Measurements from ENCODE around the gene OR1N1. TPM values are rescaled to one million over a fixed set of nuclear protein-coding genes. Genes with fewer than 3 reads are reported as not detected.
"Not testable (repeated sequence)": the region's sequence is repeated elsewhere in the genome, so short reads cannot be mapped to it uniquely, and the experiment has no call there.

Gene OR1N1
- total and polyA plus RNA-seq, 5 donors from 2014 or later: not detected

DNA sequence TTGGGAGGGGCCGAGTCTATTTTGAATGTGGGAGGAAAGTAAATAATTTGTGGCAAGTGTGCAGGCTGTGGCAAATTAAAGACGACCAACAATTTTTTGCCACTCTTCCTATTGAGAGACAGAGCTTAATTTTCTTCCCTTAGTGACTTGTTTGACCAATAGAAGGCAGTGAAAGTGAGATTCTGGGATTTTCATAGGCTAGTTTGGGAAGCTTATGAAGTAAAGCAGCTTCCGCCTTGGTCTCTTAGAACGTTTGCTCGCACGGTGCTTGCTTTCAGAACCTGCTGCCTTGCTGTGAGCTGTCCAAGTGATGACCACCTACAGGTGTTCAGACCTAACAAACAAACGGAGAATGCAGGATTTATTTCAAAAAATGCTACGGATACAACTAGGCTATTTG, 19.1 kb upstream of the OR1N1 start:
- no peak overlapping the region for H3K27ac ChIP-seq (ENCODE audit: insufficient read depth, low read length, poor library complexity, severe bottlenecking)

DNA sequence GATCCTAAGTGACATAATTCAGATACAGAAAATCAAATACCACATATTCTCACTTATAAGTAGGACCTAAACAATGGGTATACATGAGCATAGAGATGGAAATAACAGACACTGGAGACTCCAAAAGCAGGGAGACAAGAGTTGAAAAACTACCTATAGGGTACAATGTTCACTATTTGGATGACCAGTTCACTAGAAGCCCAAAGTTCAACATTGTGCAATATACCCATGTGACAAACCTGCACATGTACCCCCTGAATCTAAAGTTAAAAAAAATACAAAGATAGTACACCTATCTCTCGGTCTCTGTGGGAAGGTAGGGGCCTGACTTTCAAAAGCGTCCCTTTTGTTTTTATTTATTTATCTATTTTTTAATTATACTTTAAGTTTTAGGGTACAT, 11.7 kb upstream of the OR1N1 start:
- H3K36me3 Mint-ChIP-seq: no peaks in the 10 kb centered on the region
- H3K4me3 Mint-ChIP-seq: no peak overlapping the region

More for the DNA sequence above, 19.1 kb upstream of the OR1N1 start:
- H3K27me3 Mint-ChIP-seq: peaks cover 13% of the 10 kb centered on the region
- no peaks in the 10 kb centered on the region for H3K36me3 Mint-ChIP-seq
- H3K27ac Mint-ChIP-seq: no peak overlapping the region
- DNase-seq: no peak
- Histone ChIP-seq H3K4me1 (ENCODE audit: control insufficient read depth, insufficient read depth, low read length, poor library complexity, severe bottlenecking) (no peaks in the 10 kb centered on the region), H3K9me3 (ENCODE audit: control insufficient read depth in 2 of 2, low read length in 2 of 2) (no peaks in the 10 kb centered on the region), H3K36me3 (ENCODE audit: control insufficient read depth, insufficient read depth, low read length) (no peaks in the 10 kb centered on the region), H3K27me3 (ENCODE audit: control insufficient read depth, insufficient read depth, low read length) (peaks cover 6% of the 10 kb centered on the region), H3K4me3 (ENCODE audit: low read depth, low read length) (no peak overlapping the region)
- no peak for ATAC-seq (ENCODE audit: low read depth in 2 of 2)
- H3K9me3 Mint-ChIP-seq: peaks cover 0 to 4% (median 0%) of the 10 kb centered on the region in 7 donors
- H3K4me3 Mint-ChIP-seq: no peak overlapping the region
- no peaks in the 10 kb centered on the region for H3K4me1 Mint-ChIP-seq

DNA sequence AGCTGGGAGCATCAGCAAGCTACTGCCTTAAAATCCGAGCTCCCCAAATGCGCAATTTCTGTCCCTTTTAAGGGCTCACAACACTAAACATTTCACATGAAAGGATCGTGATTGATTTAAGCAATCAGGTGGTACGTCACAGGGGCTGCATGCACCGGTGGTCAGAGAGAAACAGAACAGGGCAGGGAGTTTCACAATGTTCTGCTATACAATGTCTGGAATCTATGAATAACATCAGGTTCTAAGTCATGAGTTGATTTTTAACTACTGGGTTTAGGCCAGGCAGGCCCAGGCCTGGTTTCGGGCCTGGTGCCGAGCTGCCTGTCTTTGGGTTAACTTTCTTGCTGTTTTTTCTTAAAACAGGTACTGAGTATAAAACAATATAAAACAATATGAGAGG, 10.0 kb upstream of the OR1N1 start:
- H3K27ac Mint-ChIP-seq; H3K4me1 Mint-ChIP-seq; ATAC-seq (ENCODE audit: low read depth in 2 of 2); H3K4me3 Mint-ChIP-seq; H3K4me3 ChIP-seq (ENCODE audit: low read depth, low read length); H3K9me3 Mint-ChIP-seq; H3K36me3 ChIP-seq (ENCODE audit: control insufficient read depth, insufficient read depth, low read length); H3K27me3 Mint-ChIP-seq; H3K27me3 ChIP-seq (ENCODE audit: control insufficient read depth, insufficient read depth, low read length); DNase-seq; H3K36me3 Mint-ChIP-seq; H3K27ac ChIP-seq (ENCODE audit: insufficient read depth, low read length, poor library complexity, severe bottlenecking); H3K4me1 ChIP-seq (ENCODE audit: control insufficient read depth, insufficient read depth, low read length, poor library complexity, severe bottlenecking); H3K9me3 ChIP-seq (ENCODE audit: control insufficient read depth in 2 of 2, low read length in 2 of 2): not testable (repeated sequence)

More for the DNA sequence above, 11.7 kb upstream of the OR1N1 start:
- no peaks in the 10 kb centered on the region for H3K9me3 ChIP-seq (ENCODE audit: control insufficient read depth in 2 of 2, low read length in 2 of 2)
- no peak for DNase-seq
- H3K4me1 Mint-ChIP-seq: no peaks in the 10 kb centered on the region
- no peaks in the 10 kb centered on the region for H3K36me3 ChIP-seq (ENCODE audit: control insufficient read depth, insufficient read depth, low read length)
- no peak for ATAC-seq (ENCODE audit: low read depth in 2 of 2)
- no peaks in the 10 kb centered on the region for H3K27me3 ChIP-seq (ENCODE audit: control insufficient read depth, insufficient read depth, low read length)
- peaks cover 0 to 6% (median 0%) of the 10 kb centered on the region in 7 donors for H3K9me3 Mint-ChIP-seq
- no peak overlapping the region for H3K4me3 ChIP-seq (ENCODE audit: low read depth, low read length)
- H3K27ac ChIP-seq (ENCODE audit: insufficient read depth, low read length, poor library complexity, severe bottlenecking): no peak overlapping the region
- no peaks in the 10 kb centered on the region for H3K4me1 ChIP-seq (ENCODE audit: control insufficient read depth, insufficient read depth, low read length, poor library complexity, severe bottlenecking)
- no peak overlapping the region for H3K27ac Mint-ChIP-seq
- peaks cover 8% of the 10 kb centered on the region for H3K27me3 Mint-ChIP-seq

DNA sequence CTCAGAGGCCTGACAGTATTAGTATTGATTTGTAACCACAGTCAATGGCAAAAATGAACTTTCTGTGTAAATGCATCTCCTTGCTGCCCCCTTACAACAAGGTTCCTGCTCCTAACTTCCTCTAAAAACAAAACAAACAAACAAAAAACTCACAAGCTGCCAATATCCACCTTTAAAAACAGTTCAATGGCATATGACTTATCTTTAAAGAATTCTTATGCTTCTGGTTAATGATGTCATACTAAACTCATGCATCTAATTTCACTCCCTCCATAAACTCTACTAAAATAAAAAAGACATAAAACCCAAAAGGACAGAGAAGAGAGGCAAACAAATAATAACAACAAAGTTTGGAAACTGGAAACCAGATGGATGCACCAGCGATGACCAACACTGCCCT, 9.0 kb upstream of the OR1N1 start:
- no peak for DNase-seq
- no peak overlapping the region for H3K4me3 ChIP-seq (ENCODE audit: low read depth, low read length)
- Mint-ChIP-seq H3K9me3 (peaks cover 0 to 5% (median 0%) of the 10 kb centered on the region in 7 donors), H3K27ac (no peak overlapping the region), H3K27me3 (peaks cover 2% of the 10 kb centered on the region), H3K4me3 (no peak overlapping the region), H3K36me3 (no peaks in the 10 kb centered on the region), H3K4me1 (no peaks in the 10 kb centered on the region)
- H3K9me3 ChIP-seq (ENCODE audit: control insufficient read depth in 2 of 2, low read length in 2 of 2): no peaks in the 10 kb centered on the region
- ATAC-seq (ENCODE audit: low read depth in 2 of 2): no peak
- no peaks in the 10 kb centered on the region for H3K27me3 ChIP-seq (ENCODE audit: control insufficient read depth, insufficient read depth, low read length)
- no peaks in the 10 kb centered on the region for H3K36me3 ChIP-seq (ENCODE audit: control insufficient read depth, insufficient read depth, low read length)
- H3K27ac ChIP-seq (ENCODE audit: insufficient read depth, low read length, poor library complexity, severe bottlenecking): no peak overlapping the region
- H3K4me1 ChIP-seq (ENCODE audit: control insufficient read depth, insufficient read depth, low read length, poor library complexity, severe bottlenecking): no peaks in the 10 kb centered on the region

DNA sequence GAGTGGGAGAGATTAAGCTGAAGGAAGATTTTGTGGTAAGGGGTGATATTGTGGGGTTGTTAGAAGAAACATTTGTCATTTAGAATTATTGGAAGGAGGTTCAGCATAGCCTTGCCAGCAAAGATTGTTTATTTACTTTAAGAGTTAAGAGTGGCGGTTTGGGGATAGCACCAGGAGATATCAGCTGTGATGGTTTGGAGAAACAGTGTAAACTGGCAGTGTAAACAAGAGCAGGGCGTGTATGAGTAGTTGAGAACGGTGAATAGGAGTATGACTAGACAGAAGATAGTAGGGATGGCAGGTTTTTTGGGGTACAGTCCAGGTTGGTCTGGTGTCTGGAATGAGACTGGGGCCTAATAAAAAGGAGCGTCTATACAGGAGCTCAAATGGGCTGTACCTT, 4.1 kb upstream of the OR1N1 start:
- H3K4me1 Mint-ChIP-seq; H3K36me3 Mint-ChIP-seq; H3K4me1 ChIP-seq (ENCODE audit: control insufficient read depth, insufficient read depth, low read length, poor library complexity, severe bottlenecking); H3K9me3 Mint-ChIP-seq; H3K9me3 ChIP-seq (ENCODE audit: control insufficient read depth in 2 of 2, low read length in 2 of 2); H3K36me3 ChIP-seq (ENCODE audit: control insufficient read depth, insufficient read depth, low read length); ATAC-seq (ENCODE audit: low read depth in 2 of 2); DNase-seq; H3K27ac Mint-ChIP-seq; H3K4me3 Mint-ChIP-seq; H3K4me3 ChIP-seq (ENCODE audit: low read depth, low read length); H3K27me3 ChIP-seq (ENCODE audit: control insufficient read depth, insufficient read depth, low read length); H3K27me3 Mint-ChIP-seq; H3K27ac ChIP-seq (ENCODE audit: insufficient read depth, low read length, poor library complexity, severe bottlenecking): not testable (repeated sequence)

DNA sequence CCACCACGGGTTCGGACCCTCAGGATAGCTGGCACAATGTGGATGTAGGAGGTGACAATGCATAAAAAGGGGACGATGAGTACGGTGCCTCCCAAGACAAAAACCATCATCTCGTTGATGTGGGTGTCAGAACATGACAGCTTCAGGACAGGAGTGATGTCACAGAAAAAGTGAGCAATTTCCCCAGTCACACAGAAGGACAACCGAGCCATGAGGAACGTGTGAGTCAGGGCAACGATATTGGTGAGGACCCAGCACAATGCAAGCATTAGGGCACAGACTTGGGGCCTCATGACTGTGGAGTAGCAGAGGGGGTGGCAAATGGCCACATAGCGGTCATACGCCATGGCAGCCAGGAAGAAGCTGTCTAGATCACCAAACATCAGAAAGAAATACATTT, 491 bp downstream of the OR1N1 start:
- H3K27me3 Mint-ChIP-seq: peaks cover 5% of the 10 kb centered on the region
- no peaks in the 10 kb centered on the region for H3K36me3 Mint-ChIP-seq
- H3K4me1 Mint-ChIP-seq: no peaks in the 10 kb centered on the region
- no peaks in the 10 kb centered on the region for H3K9me3 ChIP-seq (ENCODE audit: control insufficient read depth in 2 of 2, low read length in 2 of 2)
- H3K27ac Mint-ChIP-seq: no peak overlapping the region
- no peaks in the 10 kb centered on the region for H3K4me1 ChIP-seq (ENCODE audit: control insufficient read depth, insufficient read depth, low read length, poor library complexity, severe bottlenecking)
- no peak overlapping the region for H3K4me3 Mint-ChIP-seq
- no peak overlapping the region for H3K4me3 ChIP-seq (ENCODE audit: low read depth, low read length)
- no peak overlapping the region for H3K27ac ChIP-seq (ENCODE audit: insufficient read depth, low read length, poor library complexity, severe bottlenecking)
- ATAC-seq (ENCODE audit: low read depth in 2 of 2) (no peak), DNase-seq (no peak)
- H3K9me3 Mint-ChIP-seq: peaks cover 0 to 3% (median 0%) of the 10 kb centered on the region in 7 donors
- H3K36me3 ChIP-seq (ENCODE audit: control insufficient read depth, insufficient read depth, low read length): no peaks in the 10 kb centered on the region
- H3K27me3 ChIP-seq (ENCODE audit: control insufficient read depth, insufficient read depth, low read length): peaks cover 8% of the 10 kb centered on the region

DNA sequence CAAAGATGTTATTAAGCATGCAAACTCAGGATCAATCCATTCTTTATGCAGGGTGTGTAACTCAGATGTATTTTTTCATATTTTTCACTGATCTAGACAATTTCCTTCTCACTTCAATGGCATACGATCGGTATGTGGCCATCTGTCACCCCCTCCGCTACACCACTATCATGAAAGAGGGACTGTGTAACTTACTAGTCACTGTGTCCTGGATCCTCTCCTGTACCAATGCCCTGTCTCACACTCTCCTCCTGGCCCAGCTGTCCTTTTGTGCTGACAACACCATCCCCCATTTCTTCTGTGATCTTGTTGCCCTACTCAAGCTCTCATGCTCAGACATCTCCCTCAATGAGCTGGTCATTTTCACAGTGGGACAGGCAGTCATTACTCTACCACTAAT, 7.7 kb downstream of the OR1N1 start:
- no peak overlapping the region for H3K27ac ChIP-seq (ENCODE audit: insufficient read depth, low read length, poor library complexity, severe bottlenecking)
- peaks cover 8% of the 10 kb centered on the region for H3K27me3 Mint-ChIP-seq
- no peak overlapping the region for H3K4me3 Mint-ChIP-seq
- peaks cover 0 to 3% (median 0%) of the 10 kb centered on the region in 7 donors for H3K9me3 Mint-ChIP-seq
- H3K36me3 Mint-ChIP-seq: no peaks in the 10 kb centered on the region
- no peak overlapping the region for H3K4me3 ChIP-seq (ENCODE audit: low read depth, low read length)
- H3K36me3 ChIP-seq (ENCODE audit: control insufficient read depth, insufficient read depth, low read length): no peaks in the 10 kb centered on the region
- H3K27ac Mint-ChIP-seq: no peak overlapping the region
- H3K9me3 ChIP-seq (ENCODE audit: control insufficient read depth in 2 of 2, low read length in 2 of 2): no peaks in the 10 kb centered on the region
- DNase-seq (no peak), ATAC-seq (ENCODE audit: low read depth in 2 of 2) (no peak)
- H3K4me1 Mint-ChIP-seq: no peaks in the 10 kb centered on the region
- H3K27me3 ChIP-seq (ENCODE audit: control insufficient read depth, insufficient read depth, low read length): peaks cover 9% of the 10 kb centered on the region
- H3K4me1 ChIP-seq (ENCODE audit: control insufficient read depth, insufficient read depth, low read length, poor library complexity, severe bottlenecking): no peaks in the 10 kb centered on the region

DNA sequence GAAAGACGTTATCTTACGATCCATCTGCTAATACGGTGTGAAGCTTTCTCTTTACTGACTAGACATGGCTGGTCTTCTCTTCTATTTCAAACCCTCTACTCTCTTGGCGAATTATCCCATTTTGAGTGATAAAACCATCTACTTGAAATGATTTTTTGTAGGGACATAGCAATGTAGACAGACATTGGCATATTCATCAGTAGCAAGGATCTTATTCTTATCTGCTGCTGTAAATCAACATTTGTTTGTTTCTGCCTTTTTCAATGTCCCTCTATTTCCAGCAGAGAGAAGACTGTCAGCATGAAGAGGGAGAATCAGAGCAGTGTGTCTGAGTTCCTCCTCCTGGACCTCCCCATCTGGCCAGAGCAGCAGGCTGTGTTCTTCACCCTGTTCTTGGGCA, 8.3 kb downstream of the OR1N1 start, which contains the start of gene OR1J4:
OR1J4 (plus strand) TSS at position 301 of the 400 bp plus-strand sequence; CDS start at position 301, 0 bp downstream.
- Mint-ChIP-seq H3K27ac (no peak within 1 kb of the TSS), H3K36me3 (no peaks in the 10 kb centered on the region), H3K9me3 (peaks cover 0 to 3% (median 0%) of the 10 kb centered on the region in 7 donors)

More for the DNA sequence above, 8.3 kb downstream of the OR1N1 start, which contains the start of gene OR1J4:
- no peak within 1 kb of the TSS for H3K27ac ChIP-seq (ENCODE audit: insufficient read depth, low read length, poor library complexity, severe bottlenecking)
- H3K27me3 ChIP-seq (ENCODE audit: control insufficient read depth, insufficient read depth, low read length): peaks cover 9% of the 10 kb centered on the region
- H3K36me3 ChIP-seq (ENCODE audit: control insufficient read depth, insufficient read depth, low read length): no peaks in the 10 kb centered on the region
- no peak for DNase-seq
- peaks cover 8% of the 10 kb centered on the region for H3K27me3 Mint-ChIP-seq
- no peaks in the 10 kb centered on the region for H3K4me1 ChIP-seq (ENCODE audit: control insufficient read depth, insufficient read depth, low read length, poor library complexity, severe bottlenecking)
- no peak within 1 kb of the TSS for H3K4me3 ChIP-seq (ENCODE audit: low read depth, low read length)
- no peaks in the 10 kb centered on the region for H3K4me1 Mint-ChIP-seq
- no peaks in the 10 kb centered on the region for H3K9me3 ChIP-seq (ENCODE audit: control insufficient read depth in 2 of 2, low read length in 2 of 2)
- ATAC-seq (ENCODE audit: low read depth in 2 of 2): no peak
- H3K4me3 Mint-ChIP-seq: no peak within 1 kb of the TSS
